ENCODE measurements around the gene ARHGAP4. TPM values are rescaled to one million over a fixed set of nuclear protein-coding genes. Genes with fewer than 3 reads are reported as not detected.

Gene ARHGAP4
- total RNA-seq, 1 donor from 2014 or later: 4.9 TPM

DNA sequence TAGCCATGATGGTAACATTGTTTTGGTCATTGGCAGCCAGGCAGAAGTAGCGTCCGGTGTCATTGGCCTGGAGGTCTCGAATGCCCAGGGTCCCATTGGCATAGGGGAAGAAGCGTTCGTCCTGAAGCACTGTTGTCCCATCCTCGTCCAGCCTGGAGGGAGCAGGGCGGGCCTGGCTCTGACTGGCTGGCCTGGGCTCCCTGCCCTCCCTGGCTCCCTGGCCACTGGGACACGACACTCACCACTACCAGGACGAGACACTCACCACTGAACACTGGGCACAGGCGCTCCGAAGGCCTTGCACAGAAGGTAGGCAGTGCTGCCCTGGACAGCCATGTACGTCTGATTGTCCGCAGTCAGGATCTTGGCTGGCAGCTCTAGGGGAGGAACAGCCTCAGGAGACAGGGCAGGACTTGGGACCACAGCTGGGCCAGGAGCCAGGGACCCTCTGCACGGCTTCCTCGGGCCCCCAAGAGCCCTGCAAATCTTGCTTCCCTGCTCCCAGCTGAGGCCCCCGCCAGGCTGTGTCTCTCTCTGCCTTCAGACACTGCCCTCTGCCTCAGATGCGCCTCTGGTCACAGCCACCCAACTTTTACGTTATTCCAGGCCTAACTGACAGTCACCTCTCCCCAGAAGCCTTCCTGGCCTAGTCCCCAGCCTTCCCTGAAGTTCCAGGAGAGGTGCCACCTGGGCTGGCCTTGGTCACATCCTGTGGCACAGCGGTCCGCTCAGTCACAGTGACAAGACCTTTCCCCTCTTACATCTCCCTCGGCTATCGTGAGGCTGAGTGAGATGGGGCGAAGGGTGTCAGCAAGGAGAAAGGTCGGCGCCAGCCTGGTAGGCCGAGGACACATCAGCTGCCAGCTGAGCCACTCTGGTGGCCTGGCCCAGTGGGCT lies 57.2 kb downstream of the ARHGAP4 start:
- DNase-seq (ENCODE audit: low read depth in 2 of 2): no peak

DNA sequence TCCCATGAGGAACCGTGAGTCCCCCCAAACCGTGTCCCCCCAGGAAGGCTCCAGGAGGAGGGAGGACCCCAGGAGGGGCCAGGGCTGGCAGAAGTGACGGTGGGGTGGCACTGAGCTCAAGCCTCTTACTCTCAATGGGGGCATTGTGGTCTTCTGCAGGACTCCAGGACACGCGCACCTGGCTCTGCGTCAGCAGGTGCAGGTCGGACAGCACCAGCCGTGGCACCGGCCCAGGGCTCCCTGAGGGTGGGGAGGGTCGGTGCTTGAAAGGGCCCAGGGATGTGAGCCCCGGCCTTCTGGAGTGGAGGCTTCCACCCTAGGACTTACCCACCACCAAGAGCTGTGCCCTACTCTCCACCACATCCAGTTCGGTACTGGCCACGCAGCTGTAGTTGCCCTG lies 58.4 kb downstream of the ARHGAP4 start:
- no peak for DNase-seq (ENCODE audit: low read depth in 2 of 2)

DNA sequence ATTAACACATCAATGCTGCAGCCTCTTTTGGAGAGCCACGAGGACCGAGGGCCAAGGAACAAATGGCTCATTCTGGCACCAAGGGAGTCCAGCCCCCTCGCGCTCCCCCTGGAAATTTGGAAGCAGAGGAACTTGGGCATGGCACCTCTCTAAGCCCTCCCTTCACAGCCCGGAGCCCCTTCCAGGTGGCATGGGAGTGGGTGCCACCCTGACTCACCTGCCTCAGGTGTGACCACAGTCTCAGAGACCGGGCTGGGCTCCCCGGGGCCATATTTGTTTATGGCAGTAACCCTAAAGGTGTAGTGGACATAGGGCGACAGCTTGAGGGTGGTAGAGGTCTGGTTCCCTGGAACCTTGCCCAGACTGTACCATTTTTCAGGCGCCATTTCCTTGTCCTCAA lies 58.9 kb downstream of the ARHGAP4 start:
- no peak for DNase-seq (ENCODE audit: low read depth in 2 of 2)

DNA sequence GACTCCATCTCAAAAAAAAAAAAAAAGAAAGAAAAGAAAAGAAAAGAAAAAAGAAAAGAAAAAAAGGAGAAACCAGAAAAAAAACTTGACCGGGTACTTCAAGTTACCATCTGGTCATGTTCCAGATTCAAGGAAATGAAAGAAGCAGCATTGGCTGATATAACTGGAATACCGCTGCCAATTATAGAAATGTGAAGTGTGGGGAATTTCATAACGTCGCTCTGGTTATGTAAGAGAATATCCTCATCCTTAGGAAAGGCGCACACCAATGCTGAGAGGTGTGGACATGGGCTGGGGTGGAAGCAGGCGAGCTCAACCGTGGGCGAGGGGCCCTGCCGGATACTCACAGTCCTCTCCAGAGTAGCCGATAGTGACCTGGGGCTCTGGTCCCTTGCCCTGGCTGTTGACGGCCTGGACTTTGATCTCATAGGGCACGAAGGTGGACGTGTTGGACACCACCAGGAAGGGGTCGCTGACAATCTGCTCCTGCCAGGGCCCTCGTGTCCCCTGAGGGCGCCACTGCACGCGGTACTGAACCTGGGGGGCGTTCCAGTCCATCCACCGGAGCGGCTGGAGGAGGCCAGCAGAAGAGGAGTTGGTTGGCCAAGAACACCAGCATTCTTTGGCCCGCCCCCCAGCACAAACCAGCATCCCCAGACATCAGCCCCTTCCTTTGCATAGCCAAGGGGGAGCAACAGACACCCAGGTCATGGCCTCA lies 59.6 kb downstream of the ARHGAP4 start:
- DNase-seq (ENCODE audit: low read depth in 2 of 2): no peak

DNA sequence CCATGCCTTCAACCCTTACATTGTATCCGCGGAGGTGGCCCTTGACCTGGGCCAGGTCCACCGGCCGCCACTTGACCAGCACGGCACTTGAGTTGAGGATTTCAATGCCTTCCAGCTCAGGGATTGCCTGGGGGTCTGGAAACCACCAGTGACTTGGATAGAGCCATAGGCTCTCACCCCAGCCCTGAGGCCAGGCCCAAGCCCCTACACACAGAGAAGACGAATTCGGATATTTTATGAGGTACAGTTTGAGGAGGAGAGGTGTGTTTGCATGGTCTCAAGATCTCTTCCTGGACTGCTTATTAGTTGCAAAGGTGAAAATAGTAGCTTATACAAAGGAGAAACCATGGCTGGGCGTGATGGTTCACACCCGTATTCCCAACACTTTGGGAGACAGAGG lies 60.4 kb downstream of the ARHGAP4 start:
- DNase-seq (ENCODE audit: low read depth in 2 of 2): no peak

DNA sequence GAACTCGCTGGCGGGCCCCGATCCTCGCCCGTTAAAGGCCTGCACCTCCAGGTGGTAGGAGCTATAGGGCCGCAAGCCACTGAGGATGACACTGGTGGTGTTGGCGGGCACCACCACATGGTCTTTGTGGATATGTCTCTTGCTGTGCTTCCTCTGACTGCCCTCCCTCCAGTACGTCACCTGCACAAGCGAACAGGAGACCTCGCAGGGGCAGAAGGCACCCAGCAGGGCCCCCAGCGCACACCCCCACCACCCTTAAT lies 60.8 kb downstream of the ARHGAP4 start:
- DNase-seq (ENCODE audit: low read depth in 2 of 2): no peak

DNA sequence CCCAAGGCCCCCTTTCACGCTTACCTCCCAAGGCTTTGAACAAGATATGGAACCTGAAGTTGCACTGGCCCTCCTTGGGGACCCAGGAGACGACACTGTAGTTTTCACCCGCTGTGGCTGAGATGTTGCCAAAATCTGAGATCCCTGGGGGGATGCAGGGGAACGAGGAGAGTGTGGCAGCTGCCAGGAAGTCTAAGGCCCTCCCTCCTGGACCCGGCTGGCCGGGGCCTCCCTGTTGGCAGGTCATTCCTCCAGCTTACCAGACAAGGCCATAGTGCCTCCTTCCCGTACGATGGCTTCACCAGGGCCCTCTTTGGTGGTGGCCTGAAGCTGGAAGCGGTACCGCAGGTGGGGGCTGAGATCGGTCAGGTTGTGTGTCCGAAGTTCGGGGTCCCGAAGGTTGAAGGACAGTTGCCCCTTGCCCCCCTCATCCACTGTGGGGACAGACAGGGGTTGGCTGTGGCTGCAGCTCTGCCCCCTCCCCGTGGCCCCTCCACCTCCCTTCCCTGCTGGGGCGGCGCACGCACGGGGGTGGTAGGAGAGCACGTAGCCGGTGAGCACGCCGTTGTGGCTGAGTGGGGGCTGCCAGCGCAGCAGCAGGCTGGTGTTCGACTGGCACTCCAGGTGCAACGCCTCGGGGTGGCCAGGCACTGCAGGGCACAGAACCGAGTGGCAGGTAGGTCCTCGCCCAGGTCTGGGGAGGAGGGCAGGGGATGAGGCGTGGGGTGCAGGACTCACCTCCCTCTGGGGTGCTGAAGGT lies 61.3 kb downstream of the ARHGAP4 start:
- DNase-seq (ENCODE audit: low read depth in 2 of 2): no peak

DNA sequence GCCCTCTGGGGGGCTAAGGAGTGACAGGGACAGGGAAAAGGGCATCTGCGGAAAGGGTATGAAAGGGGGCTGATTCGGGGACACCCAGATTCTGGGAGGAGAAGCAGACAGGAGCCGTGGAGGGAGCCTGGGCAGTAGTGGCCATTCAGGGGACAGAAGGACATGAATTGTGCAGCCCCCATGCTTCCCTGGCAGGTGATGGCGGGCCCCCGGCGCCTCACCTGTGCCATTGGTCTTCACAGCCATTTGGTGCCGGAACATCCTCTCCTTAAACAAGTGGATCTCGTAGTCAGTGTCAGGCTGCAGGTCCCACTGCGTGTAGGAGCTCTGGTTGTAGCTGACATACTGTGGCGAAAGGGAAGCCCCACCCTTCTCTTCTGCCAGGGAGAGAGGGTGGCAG lies 62.0 kb downstream of the ARHGAP4 start:
- no peak for DNase-seq (ENCODE audit: low read depth in 2 of 2)

DNA sequence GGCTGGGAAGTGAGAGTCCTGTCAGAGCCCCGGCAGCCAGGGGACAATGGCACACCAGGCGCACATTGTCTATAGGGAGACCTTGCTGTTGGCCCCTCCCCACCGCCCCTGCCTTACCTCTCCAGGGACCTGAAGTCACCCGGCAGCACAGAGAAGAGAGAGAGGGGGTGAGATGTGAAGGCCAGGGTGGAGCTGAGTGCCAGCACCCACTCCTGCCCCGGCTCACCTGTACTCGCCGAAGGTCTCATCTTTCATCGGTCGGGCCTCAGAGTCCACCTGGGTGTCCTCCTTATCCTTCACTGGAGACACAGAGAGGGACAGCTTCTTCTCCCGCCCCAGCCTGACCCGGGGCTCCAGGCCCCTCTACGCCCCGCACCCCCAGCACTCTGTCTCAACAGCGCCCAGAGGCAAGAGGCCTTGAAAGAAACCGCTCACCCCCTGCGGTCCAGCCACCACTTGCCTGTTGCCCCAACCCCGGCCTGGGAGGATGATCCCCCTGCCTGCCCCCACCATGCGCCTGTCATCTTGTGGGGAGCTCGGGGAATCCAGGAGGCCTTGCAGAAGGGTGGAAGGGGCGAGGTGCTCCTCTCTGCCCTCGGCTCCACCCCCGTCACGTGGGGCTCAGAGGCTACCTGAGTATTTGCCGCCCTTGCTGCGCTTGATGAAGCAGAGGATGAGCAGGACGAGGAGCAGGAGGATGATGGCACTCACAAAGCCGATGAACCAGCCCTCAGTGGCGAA lies 62.6 kb downstream of the ARHGAP4 start:
- DNase-seq (ENCODE audit: low read depth in 2 of 2): no peak

DNA sequence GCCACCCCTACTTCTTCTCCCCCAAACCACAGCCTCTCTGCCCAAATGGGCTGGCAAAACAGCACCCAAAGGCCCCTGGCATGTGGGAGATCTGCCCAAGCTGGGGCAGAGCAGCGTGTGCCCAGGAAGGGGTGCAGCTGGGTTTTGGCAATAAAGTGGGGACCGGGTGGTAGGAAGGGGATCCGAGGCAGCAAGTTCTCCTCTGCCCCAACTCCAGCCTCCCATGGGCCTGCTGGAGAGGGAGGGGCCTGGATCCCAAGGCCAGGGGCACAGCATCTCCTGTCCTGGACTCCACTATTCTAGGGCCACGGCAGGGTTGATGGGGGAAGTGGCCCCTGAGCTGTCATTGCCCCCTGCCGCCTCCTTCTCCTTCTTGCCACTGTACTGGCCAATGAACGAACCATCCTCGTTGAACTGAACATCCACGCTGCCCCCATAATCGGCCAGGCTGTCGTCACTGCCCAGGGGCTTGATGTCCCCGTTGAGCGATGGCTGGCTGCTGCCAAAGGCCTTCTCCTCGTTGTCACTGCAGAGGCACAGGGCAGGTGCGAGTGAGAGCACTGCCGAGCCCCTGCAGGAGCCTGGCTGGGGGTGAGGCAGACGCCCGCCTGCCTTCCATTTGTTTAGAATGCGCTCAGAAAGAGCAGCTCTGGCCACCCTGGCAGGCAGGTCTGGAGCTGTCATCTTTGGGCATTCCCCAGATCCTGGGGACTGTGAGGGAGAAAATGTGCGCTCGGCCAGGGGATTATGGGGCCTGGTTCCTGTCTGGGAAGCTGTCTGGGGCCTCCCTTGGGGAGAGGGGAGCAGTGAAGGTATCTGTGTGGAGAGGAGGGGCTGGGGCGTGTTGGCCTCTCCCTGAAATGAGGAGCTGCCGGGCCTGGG lies 63.5 kb downstream of the ARHGAP4 start:
- DNase-seq (ENCODE audit: low read depth in 2 of 2): no peak

DNA sequence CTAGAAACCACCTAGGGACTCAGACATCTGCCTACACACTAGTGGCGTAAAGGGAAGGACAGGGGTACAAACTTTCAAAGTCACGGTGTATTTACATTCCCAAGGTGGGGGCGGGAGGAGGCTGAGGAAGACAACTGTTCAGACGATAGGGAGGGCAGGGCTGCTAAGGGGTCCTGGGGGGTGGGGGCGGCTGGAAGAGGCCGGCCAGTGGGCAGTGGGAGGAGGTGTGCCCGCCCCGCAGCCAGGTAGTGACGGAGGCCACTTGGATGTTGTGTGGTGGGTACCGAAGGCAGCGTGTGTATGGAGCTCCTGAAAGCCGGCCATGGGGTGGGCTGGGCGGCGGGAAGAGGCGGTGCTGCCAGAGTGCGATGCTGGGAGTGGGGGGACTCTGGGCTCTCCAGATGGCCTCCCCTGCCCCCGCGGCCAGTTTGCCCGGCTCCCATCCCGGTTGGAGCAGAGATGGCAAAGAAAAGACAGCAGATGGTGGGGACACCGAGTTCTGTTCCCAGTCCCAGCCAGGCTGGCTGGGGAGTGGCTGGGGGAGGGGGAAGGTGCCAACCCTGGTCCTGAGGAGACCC lies 64.2 kb downstream of the ARHGAP4 start:
- no peak for DNase-seq (ENCODE audit: low read depth in 2 of 2)

DNA sequence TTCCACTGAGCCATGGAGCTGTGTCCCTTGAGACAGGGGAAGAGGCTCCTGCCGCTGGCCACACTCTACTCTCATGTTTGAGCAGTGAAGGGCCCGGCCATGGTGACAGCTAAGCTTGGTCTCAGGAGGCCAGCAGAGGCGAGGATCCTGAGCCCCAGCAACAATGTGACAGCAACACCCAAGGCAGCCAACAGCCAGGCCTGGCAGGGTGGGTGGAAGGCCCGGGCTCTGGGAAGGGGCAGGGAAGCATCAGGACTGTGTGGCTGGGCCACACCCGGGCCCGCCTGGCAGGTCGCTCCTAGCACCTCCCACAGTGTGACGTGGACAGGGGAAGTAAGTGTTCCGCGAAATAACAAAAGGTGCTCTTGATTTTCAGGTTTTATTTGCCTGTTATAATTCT lies 64.9 kb downstream of the ARHGAP4 start:
- DNase-seq (ENCODE audit: low read depth in 2 of 2): no peak

Other genes with a start within 250 kb of the ARHGAP4 start
- 5.5 and 5.9 TPM in 2 replicates for gene SLC6A8, start 238.3 kb downstream of the ARHGAP4 start, total RNA-seq
- gene BCAP31, start 201.9 kb downstream of the ARHGAP4 start, total RNA-seq: 341 and 362 TPM in 2 replicates
- gene ABCD1, start 201.4 kb downstream of the ARHGAP4 start, total RNA-seq: 6.2 and 9.1 TPM in 2 replicates
- 2.4 and 6.7 TPM in 2 replicates for gene PLXNB3, start 162.0 kb downstream of the ARHGAP4 start, total RNA-seq
- gene SRPK3, start 145.2 kb downstream of the ARHGAP4 start, total RNA-seq: 0.13 and 0.25 TPM in 2 replicates
- gene IDH3G, start 131.9 kb downstream of the ARHGAP4 start, total RNA-seq: 35.9 and 49.6 TPM in 2 replicates
- gene SSR4, start 131.6 kb downstream of the ARHGAP4 start, total RNA-seq: 134 and 155 TPM in 2 replicates
- 0.26 and 0.89 TPM in 2 replicates for gene PDZD4, start 95.7 kb downstream of the ARHGAP4 start, total RNA-seq
- 0.13 TPM in 2 replicates for gene L1CAM, start 40.1 kb downstream of the ARHGAP4 start, total RNA-seq
- gene AVPR2, start 21.6 kb downstream of the ARHGAP4 start, total RNA-seq: 1.9 and 2.0 TPM in 2 replicates
- gene NAA10, start 8.8 kb upstream of the ARHGAP4 start, total RNA-seq: 47.5 and 52.6 TPM in 2 replicates
- gene RENBP, start 18.4 kb upstream of the ARHGAP4 start, total RNA-seq: 10.1 and 40.3 TPM in 2 replicates
- gene HCFC1, start 45.6 kb upstream of the ARHGAP4 start, total RNA-seq: 10.0 and 15.9 TPM in 2 replicates
- 2.7 and 6.6 TPM in 2 replicates for gene TMEM187, start 46.5 kb upstream of the ARHGAP4 start, total RNA-seq
- 52.2 and 56.6 TPM in 2 replicates for gene IRAK1, start 93.6 kb upstream of the ARHGAP4 start, total RNA-seq
- 13.2 and 17.1 TPM in 2 replicates for gene MECP2, start 171.5 kb upstream of the ARHGAP4 start, total RNA-seq
- gene OPN1LW, start 218.0 kb upstream of the ARHGAP4 start, total RNA-seq: 0.13 and 0.51 TPM in 2 replicates